ENCODE measurements around the gene TVP23A.

GRCh38 chr16:10765772-10766171, 52.8 kb downstream of the TVP23A start:
- TF ChIP-seq SUZ12 (IDR thresholded peaks at IDR 0.05; ENCODE audit: extremely low read depth, insufficient read depth, insufficient read length): no peak
- TF ChIP-seq ZNF274 (IDR thresholded peaks at IDR 0.05; ENCODE audit: low read depth, low read length): no peak
- TF ChIP-seq YY1 (IDR thresholded peaks at IDR 0.05; ENCODE audit: insufficient read depth, insufficient read length): no peak

Data from NT2/D1 (cell line).